ENCODE measurements around the gene KIRREL3. TPM values are rescaled to one million over a fixed set of nuclear protein-coding genes. Genes with fewer than 3 reads are reported as not detected.

The KIRREL3 gene
- total RNA-seq = 0.66 TPM

- DNase-seq (ENCODE audit: low spot score) = no peak
Observed at GRCh38 chr11:127000291-127000968, at the start of gene KIRREL3. TSS of gene KIRREL3 (minus strand) at chr11:127000770.

- DNase-seq (ENCODE audit: low spot score) = no peak
Observed at GRCh38 chr11:127050186-127050585, 49.6 kb upstream of the KIRREL3 start.

GRCh38 chr11:127049486-127049885, 48.9 kb upstream of the KIRREL3 start:
- no peak for DNase-seq (ENCODE audit: low spot score)

DNA sequence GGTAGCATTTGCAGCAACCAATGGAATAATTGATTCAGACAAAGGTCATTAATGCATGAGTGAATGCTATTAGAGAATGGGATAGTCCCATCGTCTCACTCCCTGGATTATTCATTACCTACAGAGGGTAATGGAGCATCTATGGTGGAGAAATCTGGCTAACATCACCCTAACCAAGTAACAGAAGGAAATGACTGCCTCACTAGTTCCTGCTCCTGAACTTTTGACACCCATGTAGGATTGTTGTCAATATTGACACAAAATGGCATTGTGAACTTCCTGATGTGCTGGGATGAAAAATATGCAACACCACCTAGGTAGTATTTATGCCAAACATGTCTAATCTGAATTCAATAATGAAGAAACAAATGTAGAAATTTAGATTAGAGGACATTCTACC, 44.0 kb upstream of the KIRREL3 start:
- DNase-seq (ENCODE audit: low spot score) = peak; percentile 59

- no peak for DNase-seq (ENCODE audit: low spot score)
Observed at GRCh38 chr11:127042445-127042844, 41.9 kb upstream of the KIRREL3 start.

DNA sequence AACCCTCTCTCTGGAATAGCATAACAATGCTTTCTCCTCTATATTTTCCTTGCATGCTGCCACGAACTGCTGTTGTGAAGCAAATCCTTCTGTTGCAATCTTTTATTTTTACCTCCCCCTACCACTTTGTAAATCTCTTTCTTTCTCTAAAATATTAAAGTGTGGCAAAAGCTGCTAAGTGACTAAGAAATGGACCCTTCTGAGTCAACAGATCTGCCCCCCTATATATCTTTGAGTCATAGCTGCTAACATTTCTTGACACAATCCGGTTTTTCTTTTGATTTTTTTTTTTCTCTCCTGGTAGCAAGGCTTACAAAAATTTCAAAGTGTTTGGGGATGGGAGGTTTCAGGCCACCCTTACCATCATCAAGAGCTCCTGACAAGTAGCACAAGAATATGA, 39.0 kb upstream of the KIRREL3 start:
- no peak for DNase-seq (ENCODE audit: low spot score)

- no peak for DNase-seq (ENCODE audit: low spot score)
Observed at GRCh38 chr11:127037596-127037995, 37.0 kb upstream of the KIRREL3 start.

GRCh38 chr11:127037001-127037400, 36.4 kb upstream of the KIRREL3 start:
- DNase-seq (ENCODE audit: low spot score) = no peak

- no peak for DNase-seq (ENCODE audit: low spot score)
Observed at GRCh38 chr11:127035824-127036223, 35.3 kb upstream of the KIRREL3 start.

- no peak for DNase-seq (ENCODE audit: low spot score)
Observed at GRCh38 chr11:127034973-127035372, 34.4 kb upstream of the KIRREL3 start.

- no peak for DNase-seq (ENCODE audit: low spot score)
Observed at GRCh38 chr11:127028648-127029047, 28.1 kb upstream of the KIRREL3 start.

- DNase-seq (ENCODE audit: low spot score) = no peak
Observed at GRCh38 chr11:127027789-127028188, 27.2 kb upstream of the KIRREL3 start.

- no peak for DNase-seq (ENCODE audit: low spot score)
Observed at GRCh38 chr11:127027000-127027399, 26.4 kb upstream of the KIRREL3 start.

GRCh38 chr11:127023991-127024390, 23.4 kb upstream of the KIRREL3 start:
- no peak for DNase-seq (ENCODE audit: low spot score)

DNA sequence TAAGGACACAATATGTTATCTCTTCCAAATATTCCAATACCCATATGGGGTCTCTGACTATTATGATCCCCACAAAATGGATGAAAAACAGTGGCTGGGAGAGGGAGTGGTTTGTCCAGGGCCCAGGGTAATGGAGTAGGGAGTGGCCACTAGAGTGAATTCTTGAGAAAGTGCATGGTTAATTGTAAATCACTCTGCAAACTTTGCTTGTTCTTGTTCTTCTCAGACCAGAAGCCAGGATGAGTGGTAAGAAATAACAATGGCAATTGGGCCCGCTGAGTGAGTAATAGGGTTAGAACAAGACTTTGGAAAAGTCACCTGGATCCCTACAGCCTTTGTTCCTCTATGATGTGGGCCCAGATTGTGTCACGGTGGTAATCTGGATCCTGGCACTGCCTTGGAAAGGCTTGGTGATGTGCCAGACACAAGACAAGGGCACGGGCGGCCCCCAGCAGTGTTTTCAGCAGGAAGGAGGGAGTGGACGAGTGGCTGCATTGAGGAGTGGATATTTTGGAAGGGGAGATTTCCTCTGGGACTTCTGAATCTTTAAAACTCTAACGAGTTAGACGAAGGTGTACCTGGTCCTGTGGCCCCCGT, 18.2 kb upstream of the KIRREL3 start:
- DNase-seq (ENCODE audit: low spot score) = peak; percentile 27

- peak; percentile 37 for DNase-seq (ENCODE audit: low spot score)
Observed at GRCh38 chr11:127017482-127017881, 16.9 kb upstream of the KIRREL3 start.

- DNase-seq (ENCODE audit: low spot score) = no peak
Observed at GRCh38 chr11:127013550-127013949, 13.0 kb upstream of the KIRREL3 start.

DNA sequence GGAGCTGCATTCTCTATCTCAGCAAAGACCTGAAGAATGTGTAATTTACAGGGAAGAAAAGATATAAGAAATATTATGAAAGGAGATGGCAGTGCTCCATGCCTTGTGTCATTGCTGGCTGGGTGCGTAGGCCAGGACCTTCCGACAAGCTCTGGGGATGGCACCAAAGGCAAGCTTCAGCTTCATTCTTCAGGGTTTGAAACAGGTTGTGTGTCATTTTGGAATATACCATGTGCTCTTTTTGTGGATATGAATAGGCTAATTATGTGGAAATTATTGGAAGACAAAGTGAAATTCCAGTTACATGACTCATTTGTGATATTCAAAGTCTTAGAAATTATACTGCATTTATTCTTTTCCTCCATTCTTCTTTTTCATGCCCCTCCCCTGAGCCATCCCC, 5.7 kb upstream of the KIRREL3 start:
- DNase-seq (ENCODE audit: low spot score) = no peak

DNA sequence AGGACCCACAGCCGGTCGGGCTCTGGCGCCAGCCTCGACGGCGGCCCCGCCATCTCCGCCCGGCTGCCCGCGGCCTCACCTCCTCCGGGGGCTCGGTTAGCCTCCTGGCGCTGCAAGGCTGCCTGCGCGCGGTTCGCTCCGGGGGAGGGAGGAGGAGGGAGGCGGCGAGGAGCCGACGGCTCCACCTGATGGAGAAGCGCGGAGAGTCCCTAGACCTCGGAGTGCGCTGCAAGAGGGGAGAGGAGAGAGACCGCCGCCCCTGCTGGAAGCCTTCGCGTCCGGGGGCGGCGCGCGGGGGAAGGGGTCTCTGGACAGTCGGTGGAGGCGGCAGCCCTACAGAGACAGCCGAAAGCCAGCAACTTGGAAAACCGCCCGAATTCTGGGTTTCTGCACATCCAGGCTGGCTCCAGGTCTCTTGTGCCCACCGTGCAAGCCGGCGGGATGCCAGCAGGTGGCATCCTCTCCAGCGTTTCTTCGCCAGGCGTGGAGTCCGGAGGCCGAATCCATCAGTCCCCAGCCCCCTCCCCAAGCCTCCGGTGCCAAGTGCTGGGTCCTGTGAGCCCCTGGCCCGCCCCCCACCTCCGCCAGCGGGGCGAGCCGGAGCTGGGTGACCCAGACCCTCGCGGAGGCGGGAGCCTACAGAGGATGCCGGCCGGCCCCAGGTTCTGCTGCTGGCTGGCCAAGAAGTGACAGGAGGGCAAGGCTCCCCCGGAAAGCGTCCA, 2.9 kb upstream of the KIRREL3 start:
- DNase-seq (ENCODE audit: low spot score) = peak; percentile 17

- no peak for DNase-seq (ENCODE audit: low spot score)
Observed at GRCh38 chr11:127002669-127003259, 2.2 kb upstream of the KIRREL3 start.

GRCh38 chr11:127000981-127001380, 411 bp upstream of the KIRREL3 start:
- no peak for DNase-seq (ENCODE audit: low spot score)

DNA sequence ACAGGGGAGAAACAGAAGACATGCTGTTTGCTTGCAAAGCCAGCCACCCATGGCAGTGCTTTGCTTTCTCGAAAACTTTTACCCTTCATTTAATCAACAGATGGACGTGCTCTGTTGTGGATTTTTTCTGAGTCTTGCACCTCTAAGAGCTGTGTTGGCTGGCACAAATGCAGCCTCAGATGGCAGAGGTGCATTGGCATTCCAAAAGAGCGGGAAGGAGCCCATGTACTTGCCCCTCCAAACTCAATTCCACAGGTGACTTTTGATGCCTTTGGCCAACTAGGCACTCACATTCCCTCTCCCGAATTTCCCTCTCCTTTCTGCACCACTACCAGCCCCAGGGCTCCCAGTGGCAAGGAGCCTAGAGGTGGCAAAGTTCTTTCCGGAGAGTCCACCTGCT, 1.2 kb downstream of the KIRREL3 start:
- no peak for DNase-seq (ENCODE audit: low spot score)

- DNase-seq (ENCODE audit: low spot score) = no peak
Observed at GRCh38 chr11:126997641-126998040, 2.9 kb downstream of the KIRREL3 start.
